ENCODE results near the gene NTRK3.

NTRK3 gene

DNA sequence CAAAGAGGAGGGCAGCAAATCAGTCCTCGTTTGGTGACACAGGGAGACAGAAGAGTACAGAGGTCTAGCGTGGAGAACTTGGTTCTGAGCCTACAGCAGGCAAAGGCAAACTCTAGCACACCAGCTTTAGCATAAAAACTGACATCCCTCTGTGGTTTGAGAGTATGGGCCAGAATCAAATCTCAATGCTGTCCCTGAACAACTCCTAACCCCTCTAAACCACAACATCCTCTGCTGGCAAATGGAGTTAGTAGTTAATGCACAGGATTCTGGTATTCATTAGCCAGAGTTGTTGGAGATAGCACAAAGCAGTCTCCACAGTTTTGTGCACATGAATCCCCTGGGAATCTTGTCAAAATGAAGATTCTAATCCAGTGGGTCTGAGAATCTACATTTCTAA, 315.8 kb downstream of the NTRK3 start:
- no peak for DNase-seq (ENCODE audit: low spot score)

DNA sequence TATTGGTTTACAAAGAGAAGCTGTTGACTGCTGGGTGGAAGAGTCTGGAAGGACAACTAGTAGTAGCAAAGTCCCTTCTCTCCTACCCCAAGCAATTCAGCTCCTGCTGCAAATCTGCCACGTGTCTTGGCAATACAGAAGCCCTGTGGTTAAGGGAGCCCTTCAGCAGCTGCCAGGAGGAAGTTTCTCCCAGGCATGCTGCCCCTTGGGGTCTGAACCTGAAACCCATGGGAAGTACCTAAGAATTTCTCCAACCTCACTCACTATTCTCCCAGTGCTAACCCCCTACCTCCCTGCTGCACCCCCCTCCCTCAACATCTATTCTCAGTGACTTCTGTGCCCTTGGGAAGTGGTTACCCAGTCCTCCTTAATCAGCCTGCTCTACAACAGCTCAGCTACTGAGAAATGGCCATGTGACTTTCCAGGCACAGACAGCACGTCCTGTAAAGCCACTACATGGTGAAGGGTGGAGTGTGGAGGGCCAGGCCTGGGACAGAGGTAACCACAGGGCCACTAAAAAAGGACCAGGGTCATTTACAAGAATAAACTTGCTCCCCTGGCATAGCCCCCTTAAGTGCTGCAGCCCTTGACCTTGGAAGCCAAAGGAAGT, 316.6 kb downstream of the NTRK3 start:
- peak; percentile 21 for DNase-seq (ENCODE audit: low spot score)

DNA sequence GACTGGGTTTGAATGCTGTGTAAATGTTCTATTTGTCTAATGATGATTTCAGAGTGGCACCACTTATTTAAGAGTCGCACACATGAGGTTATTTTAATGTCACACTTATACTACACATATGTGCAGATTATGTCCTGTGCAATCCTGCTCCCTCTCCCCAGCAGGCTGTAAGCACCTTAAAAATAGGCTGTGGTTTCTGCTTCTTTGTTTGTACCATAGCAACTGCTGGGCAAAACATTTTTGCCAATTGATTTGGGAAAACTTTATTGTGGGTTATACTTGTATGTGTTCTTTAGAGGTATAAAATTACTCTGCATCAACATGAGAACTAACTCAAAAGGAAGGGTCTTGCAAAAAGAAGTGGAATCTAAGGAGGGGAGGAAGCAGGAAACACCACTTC, 318.5 kb downstream of the NTRK3 start:
- DNase-seq (ENCODE audit: low spot score) = no peak

DNA sequence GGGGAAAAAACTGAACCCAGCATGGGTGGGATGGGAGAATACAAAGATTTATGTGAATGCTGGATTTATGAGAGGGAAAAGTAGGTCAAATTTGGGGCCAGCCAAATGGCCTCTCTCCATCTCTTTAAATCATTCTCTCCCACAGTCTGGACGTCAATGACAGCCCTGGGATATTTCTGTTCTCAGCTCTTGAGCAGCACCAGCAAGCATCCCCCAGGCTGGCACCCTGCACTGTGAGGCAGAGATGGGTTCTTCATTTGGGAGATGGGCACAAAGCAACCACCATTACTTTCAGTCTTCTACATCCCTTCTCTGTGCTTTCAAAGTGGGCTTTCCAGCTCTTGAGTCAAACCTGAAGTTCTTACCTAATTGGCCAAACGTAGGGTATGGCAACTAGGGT, 321.0 kb downstream of the NTRK3 start:
- DNase-seq (ENCODE audit: low spot score) = no peak

DNA sequence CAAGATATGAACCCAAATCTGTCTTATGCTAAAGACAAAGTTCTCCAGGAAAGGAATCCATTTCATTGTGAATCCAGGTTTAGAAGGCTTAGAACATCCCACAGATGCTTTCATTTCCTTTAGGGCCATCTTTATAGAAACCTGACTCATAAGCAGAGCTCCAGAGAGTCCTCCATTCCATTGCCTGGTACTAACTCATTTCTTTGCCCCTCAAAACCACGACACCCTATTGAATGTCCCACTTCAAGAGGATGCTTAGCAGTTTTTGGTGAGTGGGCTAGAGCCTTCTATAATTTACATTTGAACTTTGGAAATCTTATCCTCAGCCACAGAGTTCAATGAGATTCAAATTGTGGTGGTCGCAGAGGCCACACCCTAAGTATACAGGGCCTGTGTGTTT, 325.0 kb downstream of the NTRK3 start:
- no peak for DNase-seq (ENCODE audit: low spot score)

DNA sequence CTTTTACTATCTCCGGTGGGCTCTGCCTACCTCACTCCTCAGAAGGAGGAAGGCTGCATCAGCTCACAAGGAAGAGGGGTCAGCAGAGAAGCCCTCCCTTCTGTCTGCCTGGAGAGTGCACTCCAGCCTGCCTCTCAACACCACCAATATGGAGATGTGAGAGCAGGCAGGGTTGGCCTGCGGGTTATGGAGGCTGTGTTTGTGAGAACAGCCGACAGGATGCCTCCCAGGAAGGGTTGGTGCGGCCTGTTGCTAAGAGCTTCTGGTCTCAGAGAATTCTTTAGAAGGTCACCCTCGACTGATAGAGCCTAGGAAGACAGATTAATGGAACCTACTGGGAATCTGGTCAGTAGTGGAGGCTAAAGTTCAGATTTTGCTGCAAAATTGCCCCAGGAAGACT, 326.1 kb downstream of the NTRK3 start:
- no peak for DNase-seq (ENCODE audit: low spot score)

DNA sequence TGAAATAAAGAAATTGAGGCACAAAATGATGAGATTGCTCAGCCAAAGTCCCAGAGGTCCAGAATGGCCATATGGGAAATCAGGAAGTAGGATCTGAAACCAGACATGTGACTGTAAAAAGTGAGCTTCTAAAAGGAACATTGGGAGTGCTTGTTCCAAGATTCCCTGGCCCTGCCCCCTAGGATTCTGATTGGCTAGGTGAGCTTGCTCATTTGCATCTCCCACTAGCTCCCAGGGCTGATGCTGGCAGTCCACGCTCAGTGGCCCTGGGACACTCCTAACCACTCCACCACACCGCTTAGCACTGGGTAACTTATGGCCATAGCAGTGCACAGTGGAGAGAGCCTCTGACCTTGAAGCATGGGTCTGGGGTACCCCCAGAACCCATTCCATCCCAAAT, 326.7 kb downstream of the NTRK3 start:
- DNase-seq (ENCODE audit: low spot score) = no peak

DNA sequence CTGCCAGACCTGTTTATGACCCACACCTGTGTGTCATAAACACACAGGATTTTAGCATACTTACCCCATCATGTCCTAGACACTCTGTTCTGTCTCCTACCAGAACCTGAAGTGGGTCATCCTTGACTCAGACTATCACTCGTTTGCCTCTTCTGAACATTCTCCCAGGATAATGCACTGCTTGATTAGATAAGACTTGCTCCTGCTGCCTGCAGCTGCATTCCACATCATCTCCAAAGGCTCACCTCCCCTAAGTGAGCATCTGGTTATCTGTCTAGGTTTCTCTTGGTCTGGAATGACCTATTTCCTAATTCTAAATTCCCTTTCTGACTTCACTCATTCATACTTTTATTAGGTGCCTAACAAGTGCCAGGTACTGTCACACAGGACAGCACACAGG, 332.1 kb downstream of the NTRK3 start:
- DNase-seq (ENCODE audit: low spot score) = no peak

DNA sequence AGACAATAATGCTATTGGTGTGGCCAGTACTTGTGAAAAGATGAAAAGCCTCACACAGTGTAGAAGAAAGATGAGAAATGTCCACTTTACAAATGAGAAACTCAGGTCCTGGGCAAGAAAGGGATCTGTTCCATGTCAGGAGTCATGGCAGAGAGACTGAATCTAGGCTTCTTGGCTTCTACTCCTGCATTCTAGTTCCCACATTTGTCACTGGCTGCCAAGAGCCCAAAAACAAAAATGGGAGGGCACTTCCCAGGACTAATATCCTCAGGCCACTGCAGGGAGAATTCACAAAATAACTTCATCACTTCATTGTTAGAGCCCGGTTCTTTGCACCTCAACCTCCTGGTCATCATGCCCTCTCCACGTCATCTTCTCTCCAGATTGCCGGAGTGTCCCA, 337.5 kb downstream of the NTRK3 start:
- DNase-seq (ENCODE audit: low spot score) = no peak

DNA sequence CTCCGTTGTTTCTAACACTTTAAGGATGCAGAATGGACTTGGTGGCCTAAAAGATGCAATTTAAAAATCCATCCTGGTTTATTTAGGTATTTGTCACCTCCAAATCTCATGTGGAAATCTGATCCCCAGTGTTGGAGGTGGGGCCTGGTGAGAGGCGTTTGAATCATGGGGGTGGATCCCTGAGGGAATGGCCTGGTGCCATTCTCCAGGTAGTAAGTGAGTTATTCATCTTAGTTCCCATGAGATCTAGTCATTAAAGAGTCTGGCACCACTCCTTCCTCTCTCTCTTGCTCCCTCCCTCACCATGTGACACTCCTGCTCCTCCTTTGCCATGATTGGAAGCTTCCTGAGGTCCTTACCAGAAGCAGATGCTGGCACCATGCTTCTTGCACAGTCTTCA, 339.1 kb downstream of the NTRK3 start:
- DNase-seq (ENCODE audit: low spot score) = no peak

DNA sequence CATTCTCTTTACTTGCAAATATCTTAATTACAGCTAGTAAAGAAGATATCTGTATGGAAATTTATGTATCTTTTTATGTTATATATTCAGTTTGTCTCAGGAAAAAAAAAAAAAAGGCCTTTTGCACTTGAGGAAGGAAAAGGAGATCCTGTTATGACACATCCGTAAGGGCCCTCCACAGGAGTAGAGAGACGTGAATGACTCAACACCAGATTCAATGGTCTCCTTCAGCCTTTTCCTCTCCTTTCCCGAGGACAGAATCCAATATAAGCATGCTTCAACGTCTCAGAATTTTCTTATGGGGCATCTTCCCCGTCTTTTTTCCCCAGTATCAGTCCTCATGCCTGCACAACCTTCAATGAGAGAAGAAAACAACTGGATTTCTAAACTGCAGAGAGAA, 340.3 kb downstream of the NTRK3 start:
- no peak for DNase-seq (ENCODE audit: low spot score)

DNA sequence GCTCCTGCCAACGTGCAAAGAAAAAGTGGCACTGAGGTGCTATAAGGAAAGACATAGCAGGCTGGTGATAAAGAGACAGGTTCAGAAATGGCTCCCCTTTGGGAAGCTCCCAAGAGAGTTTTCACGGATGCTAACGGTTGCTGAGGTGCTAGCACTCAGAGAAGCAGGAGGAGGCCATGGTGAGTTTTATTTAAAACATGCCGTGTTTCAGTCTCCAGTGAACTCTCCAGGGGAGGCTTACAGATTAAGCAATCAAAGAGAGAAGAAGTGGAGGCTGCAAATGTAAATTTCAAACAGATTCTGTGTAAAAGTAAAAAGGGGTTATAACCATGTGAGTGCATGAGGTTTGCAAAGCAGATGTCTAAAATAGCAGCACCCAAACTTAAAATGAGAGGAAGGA, 346.2 kb downstream of the NTRK3 start:
- DNase-seq (ENCODE audit: low spot score) = no peak

DNA sequence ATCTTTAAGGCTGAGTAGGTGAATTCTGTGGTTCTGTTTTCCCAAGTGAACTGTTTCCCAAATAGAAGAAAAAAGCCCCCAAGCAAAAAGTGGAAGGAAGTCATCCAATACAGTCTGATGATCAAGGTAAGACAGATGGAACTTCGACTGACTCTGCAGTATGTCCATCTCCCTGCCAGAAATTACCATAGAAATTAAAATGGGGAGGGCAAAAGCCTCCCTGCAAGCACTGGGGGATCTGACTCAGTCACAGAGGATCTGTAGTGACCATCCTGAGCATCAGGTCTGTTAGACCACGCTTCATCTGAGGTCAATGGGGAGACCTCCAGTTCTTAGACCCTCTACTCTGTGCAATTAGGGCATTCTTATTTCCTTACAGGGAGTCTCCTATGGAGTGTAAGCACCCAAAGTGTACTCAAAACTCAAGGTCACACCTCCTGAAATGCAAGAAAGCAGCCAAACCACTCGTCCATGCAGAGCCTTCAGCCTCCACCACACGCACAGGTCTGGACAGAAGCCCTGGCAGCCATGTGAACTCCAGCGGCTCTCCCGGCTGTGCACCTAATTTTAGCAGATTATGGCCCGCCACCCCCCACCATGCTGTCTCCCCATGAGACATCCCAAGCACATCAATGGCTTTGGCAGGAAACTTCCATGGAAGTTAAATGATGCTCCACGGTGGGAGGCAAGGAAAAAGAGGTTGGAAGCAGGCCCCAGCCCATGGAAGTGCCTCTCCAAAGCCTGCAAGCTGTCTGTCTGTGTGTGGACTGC, 348.7 kb downstream of the NTRK3 start:
- no peak for DNase-seq (ENCODE audit: low spot score)

DNA sequence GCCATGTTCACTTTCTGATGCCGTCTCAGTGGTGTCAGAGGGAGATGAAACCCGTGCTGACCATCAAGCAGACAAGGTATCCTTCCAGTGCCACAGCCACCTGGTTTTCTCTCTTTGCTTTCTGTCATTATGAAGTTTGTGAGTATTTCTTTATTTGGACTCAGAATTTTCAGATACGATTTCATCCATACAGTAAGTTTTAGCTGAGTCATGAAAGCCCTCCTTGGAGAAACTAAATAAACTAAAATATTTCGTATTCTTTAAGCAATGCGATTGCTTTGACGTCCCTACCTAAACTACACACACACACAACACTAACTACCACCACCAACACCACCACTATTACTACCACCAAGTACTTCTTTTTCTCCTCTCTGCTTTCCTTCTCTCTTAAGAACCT, 350.1 kb downstream of the NTRK3 start:
- DNase-seq (ENCODE audit: low spot score) = no peak

DNA sequence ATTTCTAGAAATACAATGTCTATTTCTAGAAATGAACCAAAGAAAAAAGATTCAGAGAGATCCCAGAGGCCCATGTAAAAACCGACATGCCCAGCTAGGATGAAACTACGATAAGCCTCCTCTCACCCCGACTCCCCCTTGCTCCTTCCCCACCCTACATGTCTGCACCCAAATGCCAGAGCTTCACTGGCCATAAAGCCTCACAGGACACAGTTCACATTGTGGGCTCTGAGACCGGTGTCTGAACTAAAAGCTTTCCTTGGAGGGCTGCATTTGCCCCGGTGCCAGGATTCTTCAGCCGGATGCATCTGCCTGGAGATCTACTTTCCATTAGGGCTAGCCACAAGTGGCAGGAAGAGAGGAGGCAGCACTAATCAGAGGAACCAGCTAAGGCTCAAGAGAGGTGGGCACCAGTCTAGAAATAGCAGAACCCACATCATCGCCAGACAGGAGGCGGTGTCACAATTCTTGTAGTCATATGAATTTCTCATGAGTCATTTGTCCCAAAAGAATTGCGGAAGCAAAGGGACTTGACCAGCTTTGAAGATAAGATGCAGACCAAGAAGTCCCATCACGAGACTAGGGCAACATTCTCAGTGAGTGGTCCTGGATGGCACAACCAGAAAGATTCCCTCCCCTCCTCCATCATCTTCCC, 353.6 kb downstream of the NTRK3 start:
- no peak for DNase-seq (ENCODE audit: low spot score)

DNA sequence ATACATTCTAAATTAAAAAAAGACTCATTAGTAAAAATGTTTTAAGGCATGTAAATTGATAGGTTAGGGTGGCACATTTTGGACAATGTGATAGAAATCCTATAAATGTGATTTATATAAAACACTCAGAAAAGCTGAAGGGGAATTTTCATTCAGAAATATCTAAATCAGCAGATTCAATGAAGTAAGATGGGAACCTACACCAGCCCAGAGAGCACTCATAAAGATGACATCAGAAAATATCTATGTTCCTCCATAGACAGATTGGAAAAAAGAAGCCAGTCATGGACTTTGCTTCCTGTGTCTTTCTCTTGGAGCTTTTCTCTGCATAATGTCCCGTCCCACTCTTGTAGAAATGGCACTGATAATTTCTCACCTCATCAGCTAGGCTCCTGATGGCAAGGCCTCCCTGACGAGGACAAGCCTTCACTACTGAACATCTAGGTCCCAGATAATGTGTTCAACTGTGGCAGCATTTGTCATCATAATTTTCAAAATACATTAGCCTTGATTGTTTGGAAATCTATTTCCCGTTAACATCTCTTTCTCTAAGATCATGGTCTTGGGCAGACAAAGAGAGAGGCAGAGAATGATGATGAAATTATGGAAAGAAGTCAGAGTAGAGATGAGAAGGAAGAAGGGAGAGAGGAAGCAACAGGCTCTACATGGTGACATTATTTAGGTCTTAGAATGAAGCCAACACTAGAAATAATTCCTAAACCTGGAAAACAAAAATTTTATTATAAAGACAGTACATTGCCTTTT, 354.4 kb downstream of the NTRK3 start:
- no peak for DNase-seq (ENCODE audit: low spot score)

DNA sequence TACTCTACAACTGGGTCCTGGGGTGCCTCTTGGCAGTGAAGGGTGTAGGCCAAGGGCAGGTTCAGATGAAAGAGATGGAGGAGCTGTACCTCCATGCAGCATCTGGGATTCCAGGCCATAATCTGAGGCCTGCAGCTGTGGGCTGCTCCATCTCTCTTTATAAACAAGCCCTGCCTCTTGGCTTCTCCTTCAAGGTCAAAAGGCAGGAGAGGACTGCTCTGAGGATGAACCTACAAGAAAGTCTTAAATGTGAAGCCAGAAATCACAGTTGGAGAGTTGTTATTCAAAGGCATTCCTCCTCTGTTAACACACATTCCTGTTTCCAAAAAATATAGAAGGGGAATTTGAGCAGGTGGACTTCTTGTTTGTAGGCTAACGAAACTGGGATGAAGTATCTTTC, 355.5 kb downstream of the NTRK3 start:
- DNase-seq (ENCODE audit: low spot score) = no peak

DNA sequence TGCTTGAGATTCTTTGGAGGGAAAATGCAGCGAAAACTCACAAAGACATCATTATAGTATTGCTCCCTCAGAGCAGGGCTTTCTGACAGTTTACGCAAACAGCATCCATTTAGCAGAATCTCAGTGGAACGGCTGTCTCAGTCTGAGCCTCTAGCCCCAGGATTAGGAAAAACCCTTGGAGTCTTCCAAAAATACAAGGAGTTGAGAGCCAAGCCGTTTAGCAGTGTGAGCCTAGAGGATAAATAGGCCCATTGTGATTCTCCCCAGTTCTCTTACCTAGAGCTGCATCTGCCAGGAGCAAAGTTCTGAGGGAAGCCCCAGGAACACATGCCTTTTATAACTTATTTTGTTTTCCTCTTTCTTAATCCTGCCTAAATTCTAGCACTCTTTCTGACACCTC, 359.6 kb downstream of the NTRK3 start:
- peak; percentile 58 for DNase-seq (ENCODE audit: low spot score)

DNA sequence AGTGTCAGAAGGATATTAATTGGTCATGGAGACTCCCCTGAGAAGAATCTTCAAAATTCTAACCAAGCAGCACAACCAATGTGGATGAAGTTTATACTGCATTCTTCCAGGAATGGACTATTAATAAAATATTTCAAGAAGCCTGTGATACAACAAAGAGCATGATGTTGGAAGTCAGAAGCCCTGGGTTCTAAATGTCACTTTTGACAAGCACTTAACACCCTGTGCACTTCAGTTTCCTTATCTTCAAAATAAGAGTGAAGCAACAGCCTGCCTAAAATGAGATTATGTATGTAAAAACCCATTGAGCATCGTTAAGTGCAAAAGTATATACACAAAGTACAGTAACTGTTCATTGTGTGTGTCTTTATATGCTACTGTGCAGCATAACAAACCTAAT, 369.4 kb downstream of the NTRK3 start:
- no peak for DNase-seq (ENCODE audit: low spot score)

DNA sequence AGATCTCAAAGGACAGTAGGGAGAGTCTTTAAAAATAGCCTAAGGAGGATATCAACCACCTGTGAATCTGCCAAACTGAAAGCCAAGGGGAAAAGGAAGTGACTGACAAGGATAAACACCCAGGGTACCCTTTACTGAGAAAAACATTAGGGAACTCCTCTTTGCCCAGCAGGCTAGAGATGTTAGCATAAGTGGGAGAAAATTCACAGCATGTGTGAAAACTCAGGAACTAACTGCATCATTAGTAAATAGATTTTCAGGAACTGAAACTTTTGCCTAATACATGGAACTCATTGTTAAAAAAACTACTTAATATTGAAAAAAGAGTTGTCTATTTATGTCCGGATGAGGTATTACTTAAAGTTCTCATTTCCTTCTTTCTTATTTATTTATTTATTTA, 375.5 kb downstream of the NTRK3 start:
- DNase-seq (ENCODE audit: low spot score) = no peak

DNA sequence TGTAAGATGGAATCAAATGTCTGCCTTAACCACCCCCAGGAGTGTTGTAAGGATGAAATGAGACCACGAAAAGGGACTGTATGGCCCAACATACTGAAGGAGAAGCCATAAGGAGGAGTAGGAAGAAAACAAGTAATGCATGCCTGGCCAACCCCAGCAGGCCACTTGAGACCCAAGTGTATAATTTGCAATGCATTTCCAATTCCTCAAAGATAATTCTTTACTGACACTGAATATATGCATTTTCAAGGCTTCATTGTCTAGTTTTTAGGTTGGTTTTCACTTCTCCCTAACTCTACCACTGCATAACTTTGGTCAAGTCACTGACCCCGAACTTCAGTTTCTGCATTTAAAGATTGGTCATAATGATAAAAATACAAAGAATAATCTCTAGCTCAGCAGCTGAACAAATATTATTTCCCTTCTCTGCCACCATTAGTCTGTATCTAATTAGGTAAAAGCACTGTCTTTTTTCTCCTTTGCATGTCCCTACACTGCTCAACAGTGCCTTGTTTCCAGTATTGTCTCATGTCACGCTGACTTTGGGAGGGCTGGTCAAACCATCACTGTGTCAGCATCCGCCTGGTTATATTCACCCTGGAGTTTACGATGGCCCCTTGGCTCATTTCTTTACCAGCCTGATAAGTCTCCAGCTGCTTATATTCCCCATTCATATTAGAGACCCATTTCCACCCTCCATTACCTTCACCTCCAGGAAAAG, 378.6 kb downstream of the NTRK3 start:
- DNase-seq (ENCODE audit: low spot score) = no peak

Data from Ammon's horn (tissue), 1 donor.